Stimulated activated CD8-positive, alpha-beta memory T cell treated with anti-CD3 and anti-CD28 coated beads, Interleukin-12 subunit alpha, Interleukin-12 subunit beta, amount 100 ng/mL, for 24 hours (primary cell): ENCODE data around the gene DPH3.
"Not testable (repeated sequence)": the region's sequence is repeated elsewhere in the genome, so short reads cannot be mapped to it uniquely, and the experiment has no call there.

ENCODE experiments used
- DNase-seq: peaks from one replicate; pipeline ENCODE4 v3.0.0-alpha.2; 2020; ENCODE audit errors: extremely low read depth

DPH3 gene

GRCh38 chr3:16264708-16265454, at the start of gene DPH3, which contains the start of gene OXNAD1:
DPH3 (minus strand) TSS chr3:16264943; CDS start chr3:16264876, 67 bp downstream.
OXNAD1 (plus strand) TSS chr3:16265212; CDS start chr3:16270953, 5,741 bp downstream.
- peak; percentile 99 for DNase-seq

GRCh38 chr3:16313886-16314645, 49.3 kb upstream of the DPH3 start:
- DNase-seq = no peak

- DNase-seq = no peak
These were observed 47.3 kb upstream of the DPH3 start for GRCh38 chr3:16311960-16312451.

- DNase-seq = not testable (repeated sequence)
These were observed 45.7 kb upstream of the DPH3 start for GRCh38 chr3:16310486-16310885.

GRCh38 chr3:16309558-16309957, 44.8 kb upstream of the DPH3 start:
- DNase-seq = no peak

- no peak for DNase-seq
These were observed 44.0 kb upstream of the DPH3 start for GRCh38 chr3:16308727-16309126.

- DNase-seq = no peak
These were observed 43.2 kb upstream of the DPH3 start for GRCh38 chr3:16307832-16308531.

GRCh38 chr3:16305111-16305541, 40.4 kb upstream of the DPH3 start:
- DNase-seq = no peak

- DNase-seq = no peak
These were observed 39.6 kb upstream of the DPH3 start for GRCh38 chr3:16304061-16305010.

GRCh38 chr3:16303037-16303575, 38.4 kb upstream of the DPH3 start:
- DNase-seq = no peak

- no peak for DNase-seq
These were observed 37.4 kb upstream of the DPH3 start for GRCh38 chr3:16302082-16302631.

GRCh38 chr3:16301507-16301906, 36.8 kb upstream of the DPH3 start:
- DNase-seq = no peak

GRCh38 chr3:16300881-16301359, 36.2 kb upstream of the DPH3 start:
- no peak for DNase-seq

GRCh38 chr3:16300307-16300706, 35.6 kb upstream of the DPH3 start:
- DNase-seq = no peak

GRCh38 chr3:16299746-16300145, 35.0 kb upstream of the DPH3 start:
- no peak for DNase-seq

- DNase-seq = no peak
These were observed 34.1 kb upstream of the DPH3 start for GRCh38 chr3:16298891-16299290.

- no peak for DNase-seq
These were observed 33.5 kb upstream of the DPH3 start for GRCh38 chr3:16297997-16298885.

GRCh38 chr3:16295298-16295890, 30.7 kb upstream of the DPH3 start:
- DNase-seq = no peak

- no peak for DNase-seq
These were observed 30.1 kb upstream of the DPH3 start for GRCh38 chr3:16294844-16295243.
